PC-3 (cell line): ENCODE measurements around the gene EFNB1. TPM values are rescaled to one million over a fixed set of nuclear protein-coding genes. Genes with fewer than 3 reads are reported as not detected.
A peak's percentile ranks its signal among the peaks of the same experiment; 100 is the strongest.

Experiments
- ATAC-seq: fragments of 200-7000 bp; cut with Tn5 transposase; 2 replicates; pipeline ENCODE4 v1.9.1; 2020; ENCODE audit warnings: mild to moderate bottlenecking, moderate library complexity
- BruUV-seq: library from RNA; stranded (reverse); fragments of 400-500 nt; replicated peaks from 2 replicates; lab custom pipeline; 2021; lab: Mats Ljungman, UMichigan
- CTCF ChIA-PET: fragments of 300-600 bp; sonication (Branson Sonifier 250); formaldehyde crosslinking; loops from one replicate; lab custom pipeline; 2022; ENCODE audit warnings: antibody characterized with exemption; lab: Charles Lee
- POLR2A ChIA-PET: fragments of 300-600 bp; sonication (Branson Sonifier 250); formaldehyde crosslinking; loops from one replicate; lab custom pipeline; 2022; ENCODE audit warnings: antibody characterized with exemption; ENCODE audit not compliant: unreplicated experiment; lab: Charles Lee
- DNase-seq: peaks from one replicate; pipeline ENCODE4 v3.0.0-alpha.2; 2015
- H2AFZ ChIP-seq: fragments of 300-600 bp; sonication (generic); 2 replicates; pipeline ENCODE4 v1.6.0; 2016; ENCODE audit warnings: antibody characterized with exemption, low read length
- H3F3A ChIP-seq: fragments of 300-600 bp; sonication (generic); one replicate; pipeline ENCODE4 v1.6.0; 2017; ENCODE audit warnings: antibody characterized with exemption, low read length, control low read depth, mild to moderate bottlenecking; ENCODE audit not compliant: unreplicated experiment
- H3K27ac ChIP-seq: fragments of 300-600 bp; sonication (generic); 2 replicates; pipeline ENCODE4 v1.5.1; 2016; ENCODE audit warnings: mild to moderate bottlenecking, low read length
- H3K27me3 ChIP-seq: fragments of 300-600 bp; sonication (generic); 2 replicates; pipeline ENCODE4 v1.6.1; 2016; ENCODE audit warnings: low read length, mixed read lengths
- H3K36me3 ChIP-seq: fragments of 300-600 bp; sonication (generic); 2 replicates; pipeline ENCODE4 v1.6.1; 2016; ENCODE audit warnings: low read depth, mixed run types, low read length, mixed read lengths
- H3K4me1 ChIP-seq: fragments of 300-600 bp; sonication (generic); 2 replicates; pipeline ENCODE4 v1.5.1; 2016; ENCODE audit warnings: low read length; ENCODE audit not compliant: insufficient read depth
- H3K4me2 ChIP-seq: fragments of 300-600 bp; sonication (generic); 2 replicates; pipeline ENCODE4 v1.6.0; 2016; ENCODE audit warnings: low read length
- H3K4me3 ChIP-seq: fragments of 300-600 bp; sonication (generic); 2 replicates; pipeline ENCODE4 v1.5.1; 2016; ENCODE audit warnings: mild to moderate bottlenecking, low read length, mixed read lengths
- H3K79me2 ChIP-seq: fragments of 300-600 bp; sonication (generic); 2 replicates; pipeline ENCODE4 v1.6.1; 2017; ENCODE audit warnings: low read length, mixed read lengths
- H3K9ac ChIP-seq: fragments of 300-600 bp; sonication (generic); 2 replicates; pipeline ENCODE4 v1.6.0; 2016; ENCODE audit warnings: mild to moderate bottlenecking, low read length
- H3K9me2 ChIP-seq: fragments of 300-600 bp; sonication (generic); replicated peaks from 2 replicates; pipeline ENCODE4 v1.6.1; 2016; ENCODE audit warnings: mixed run types, low read length, mixed read lengths
- H3K9me3 ChIP-seq: fragments of 300-600 bp; sonication (generic); 2 replicates; pipeline ENCODE4 v1.6.1; 2016; ENCODE audit warnings: low read length, mixed read lengths
- H4K20me1 ChIP-seq: fragments of 300-600 bp; sonication (generic); 2 replicates; pipeline ENCODE4 v1.6.1; 2016; ENCODE audit warnings: low read length, mixed read lengths
- CTCF ChIP-seq: fragments of 300-600 bp; sonication (generic); conservative IDR thresholded peaks from 2 replicates; pipeline ENCODE4 v1.5.1; 2017; ENCODE audit warnings: antibody characterized with exemption, low read depth, mild to moderate bottlenecking, low read length
- EZH2 ChIP-seq: fragments of 300-600 bp; sonication (generic); IDR thresholded peaks from one replicate; pipeline ENCODE4 v1.6.1; 2017; ENCODE audit warnings: antibody characterized with exemption, mild to moderate bottlenecking, low read length; ENCODE audit not compliant: unreplicated experiment
- EZH2phosphoT487 ChIP-seq: fragments of 300-600 bp; sonication (generic); IDR thresholded peaks from 2 replicates; pipeline ENCODE4 v1.6.1; 2018; ENCODE audit warnings: mild to moderate bottlenecking, antibody characterized with exemption, low read length, borderline replicate concordance
- intact Hi-C: fragments of 100-400 bp; cut with micrococcal nuclease; formaldehyde crosslinking; loops from 2 replicates; pipeline ENCODE4 v1.9.0; 2023
- total RNA-seq: library from RNA; depleted of rRNA; stranded (reverse); fragments of >200 nt; gene quantifications from 2 replicates; pipeline ENCODE4 v1.2.3, GENCODE V29; 2014

EFNB1 gene
- total RNA-seq, 1 experiment from 2014 or later = 102 TPM

- H3K9ac ChIP-seq = no peak overlapping the region
- H3K9me2 ChIP-seq = no peaks in the 10 kb centered on the region
- peaks cover 19% of the 10 kb centered on the region; the same call in 1 of the 2 replicates for H3K36me3 ChIP-seq
- intact Hi-C loops = no loop called here
- ATAC-seq (no peak), DNase-seq (no peak)
- no peaks in the 10 kb centered on the region for H3K27me3 ChIP-seq
- H3K4me2 ChIP-seq = no peak overlapping the region
- TSS peak; percentile 27 for BruUV-seq
- H3K9me3 ChIP-seq = no peaks in the 10 kb centered on the region
- H3K4me3 ChIP-seq = no peak overlapping the region
- H4K20me1 ChIP-seq = peaks cover 11% of the 10 kb centered on the region; the same call in 1 of the 2 replicates
- H2AFZ ChIP-seq = no peak overlapping the region
- H3K79me2 ChIP-seq = peaks cover 29% of the 10 kb centered on the region
- no peaks in the 10 kb centered on the region for H3F3A ChIP-seq
- peaks cover 15% of the 10 kb centered on the region; the same call in 1 of the 2 replicates for H3K4me1 ChIP-seq
- ChIA-PET CTCF (no interaction called here), POLR2A (no interaction called here)
- TF ChIP-seq EZH2phosphoT487 = no peak
- TF ChIP-seq EZH2 = no peak
- TF ChIP-seq CTCF = no peak
- H3K27ac ChIP-seq = no peak overlapping the region
These were observed 12.6 kb downstream of the EFNB1 start for GRCh38 chrX:68841251-68842049.

GRCh38 chrX:68842351-68842750 lies 13.5 kb downstream of the EFNB1 start:
- ChIA-PET CTCF (no interaction called here), POLR2A (no interaction called here)
- Histone ChIP-seq H3K4me2 (no peak overlapping the region), H3K4me3 (no peak overlapping the region), H2AFZ (no peak overlapping the region), H3K9me3 (no peaks in the 10 kb centered on the region), H3K36me3 (peaks cover 12% of the 10 kb centered on the region; the same call in 1 of the 2 replicates), H3K27me3 (no peaks in the 10 kb centered on the region), H3K79me2 (peaks cover 20% of the 10 kb centered on the region), H3K27ac (no peak overlapping the region), H3K9ac (no peak overlapping the region), H3K4me1 (peaks cover 15% of the 10 kb centered on the region; the same call in 1 of the 2 replicates), H3K9me2 (no peaks in the 10 kb centered on the region), H3F3A (no peaks in the 10 kb centered on the region), H4K20me1 (peaks cover 2% of the 10 kb centered on the region; the same call in 1 of the 2 replicates)
- DNase-seq (no peak), ATAC-seq (no peak)
- intact Hi-C loops = no loop called here
- BruUV-seq = no TSS peak
- no peak for TF ChIP-seq CTCF
- TF ChIP-seq EZH2 = no peak
- no peak for TF ChIP-seq EZH2phosphoT487
